Measurements from ENCODE around the gene LRRN2.

DNA sequence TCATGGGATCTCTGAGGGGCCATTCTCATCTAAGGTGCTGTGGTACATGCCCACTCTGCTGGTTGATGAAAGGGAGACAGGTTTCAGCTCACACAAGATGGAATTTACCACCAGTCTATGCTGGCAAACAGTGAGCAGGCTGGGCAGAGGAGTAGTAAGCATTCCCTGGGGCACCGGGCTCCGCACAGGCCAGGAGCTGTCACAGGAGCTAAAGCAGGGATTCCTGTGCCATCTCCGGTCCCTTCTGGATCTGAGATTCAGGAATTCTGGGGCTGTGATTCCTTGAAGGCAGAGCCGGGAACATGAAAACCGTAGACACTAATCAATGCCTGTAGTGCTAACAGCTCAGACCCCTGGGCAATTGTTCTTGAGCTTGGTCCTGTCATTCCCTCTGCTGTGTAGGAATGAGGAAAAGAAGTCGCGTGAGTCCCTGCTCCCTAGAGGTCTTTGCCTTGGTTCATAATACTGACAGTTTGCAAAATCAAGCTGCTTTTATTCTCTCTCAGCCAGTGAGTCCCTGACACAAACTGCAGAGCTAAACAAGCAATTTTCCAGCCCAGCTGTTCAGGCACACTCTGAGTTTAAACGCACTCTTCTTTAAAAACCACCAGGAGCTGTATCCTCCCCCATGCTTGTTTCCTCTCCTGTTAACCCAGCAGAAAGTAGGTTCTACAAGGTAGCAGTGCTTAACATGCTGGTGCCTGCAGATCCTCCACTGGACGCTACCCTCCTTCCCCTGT is 116.8 kb downstream of the LRRN2 start:
- TF ChIP-seq, protein P1, sequence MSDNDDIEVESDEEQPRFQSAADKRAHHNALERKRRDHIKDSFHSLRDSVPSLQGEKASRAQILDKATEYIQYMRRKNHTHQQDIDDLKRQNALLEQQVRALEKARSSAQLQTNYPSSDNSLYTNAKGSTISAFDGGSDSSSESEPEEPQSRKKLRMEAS (IDR thresholded peaks at IDR 0.05; ENCODE audit: low read depth, low read length) = no peak
- TF ChIP-seq, protein P2, sequence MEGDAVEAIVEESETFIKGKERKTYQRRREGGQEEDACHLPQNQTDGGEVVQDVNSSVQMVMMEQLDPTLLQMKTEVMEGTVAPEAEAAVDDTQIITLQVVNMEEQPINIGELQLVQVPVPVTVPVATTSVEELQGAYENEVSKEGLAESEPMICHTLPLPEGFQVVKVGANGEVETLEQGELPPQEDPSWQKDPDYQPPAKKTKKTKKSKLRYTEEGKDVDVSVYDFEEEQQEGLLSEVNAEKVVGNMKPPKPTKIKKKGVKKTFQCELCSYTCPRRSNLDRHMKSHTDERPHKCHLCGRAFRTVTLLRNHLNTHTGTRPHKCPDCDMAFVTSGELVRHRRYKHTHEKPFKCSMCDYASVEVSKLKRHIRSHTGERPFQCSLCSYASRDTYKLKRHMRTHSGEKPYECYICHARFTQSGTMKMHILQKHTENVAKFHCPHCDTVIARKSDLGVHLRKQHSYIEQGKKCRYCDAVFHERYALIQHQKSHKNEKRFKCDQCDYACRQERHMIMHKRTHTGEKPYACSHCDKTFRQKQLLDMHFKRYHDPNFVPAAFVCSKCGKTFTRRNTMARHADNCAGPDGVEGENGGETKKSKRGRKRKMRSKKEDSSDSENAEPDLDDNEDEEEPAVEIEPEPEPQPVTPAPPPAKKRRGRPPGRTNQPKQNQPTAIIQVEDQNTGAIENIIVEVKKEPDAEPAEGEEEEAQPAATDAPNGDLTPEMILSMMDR (IDR thresholded peaks at IDR 0.05; ENCODE audit: low read depth, low read length) = no peak
- TF ChIP-seq POLR2A (IDR thresholded peaks at IDR 0.05; ENCODE audit: extremely low read depth, insufficient read length) (no peak), MYC (IDR thresholded peaks at IDR 0.05; ENCODE audit: low read depth, low read length) (no peak)
